Measurements from ENCODE around the gene KIAA1958.

DNA sequence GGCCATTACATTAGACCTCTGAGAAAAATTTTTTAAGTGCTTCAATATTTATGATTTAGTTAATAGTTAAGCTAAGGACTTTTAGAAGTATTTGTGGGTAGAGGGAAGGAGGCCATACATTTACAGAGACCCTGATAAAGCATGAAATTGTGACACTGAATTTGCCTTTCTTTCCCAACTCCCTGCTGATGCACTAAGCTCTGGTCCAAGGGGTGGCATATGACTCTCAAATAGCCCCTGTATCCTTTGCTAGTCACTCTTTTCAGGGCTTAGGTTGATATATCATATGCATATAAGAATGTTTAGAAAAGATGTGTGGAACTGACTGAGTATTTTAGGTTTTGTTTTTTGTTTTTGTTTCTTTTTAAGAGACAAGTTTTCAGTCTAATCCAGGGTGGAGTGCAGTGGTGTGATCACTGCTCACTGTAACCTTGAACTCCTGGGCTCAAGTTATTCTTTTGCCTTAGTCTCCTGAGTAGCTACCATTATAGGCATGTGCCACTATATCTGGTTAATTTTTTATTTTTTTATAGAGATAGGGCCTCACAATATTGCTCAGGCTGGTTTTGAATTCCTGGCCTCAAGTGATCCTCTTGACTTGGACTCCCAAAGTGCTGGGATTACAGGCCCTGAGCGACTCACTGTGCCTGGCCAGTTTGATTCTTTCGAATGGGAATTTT, 20.5 kb downstream of the KIAA1958 start:
- TF ChIP-seq EZH2 (IDR thresholded peaks at IDR 0.05; ENCODE audit: low read depth, unreplicated experiment) (no peak), JUNB (IDR thresholded peaks at IDR 0.05; ENCODE audit: unreplicated experiment) (no peak), POLR2AphosphoS5 (IDR thresholded peaks at IDR 0.05; ENCODE audit: low read depth) (no peak), CREB1 (CRISPR knock-in tag; IDR thresholded peaks at IDR 0.05; ENCODE audit: low read depth) (no peak), EZH2phosphoT487 (IDR thresholded peaks at IDR 0.05; ENCODE audit: unreplicated experiment) (no peak), STAT1 (IDR thresholded peaks at IDR 0.05; ENCODE audit: unreplicated experiment) (no peak), ZNF462 (CRISPR knock-in tag; IDR thresholded peaks at IDR 0.05) (no peak)
- TF ChIP-seq, protein P1, sequence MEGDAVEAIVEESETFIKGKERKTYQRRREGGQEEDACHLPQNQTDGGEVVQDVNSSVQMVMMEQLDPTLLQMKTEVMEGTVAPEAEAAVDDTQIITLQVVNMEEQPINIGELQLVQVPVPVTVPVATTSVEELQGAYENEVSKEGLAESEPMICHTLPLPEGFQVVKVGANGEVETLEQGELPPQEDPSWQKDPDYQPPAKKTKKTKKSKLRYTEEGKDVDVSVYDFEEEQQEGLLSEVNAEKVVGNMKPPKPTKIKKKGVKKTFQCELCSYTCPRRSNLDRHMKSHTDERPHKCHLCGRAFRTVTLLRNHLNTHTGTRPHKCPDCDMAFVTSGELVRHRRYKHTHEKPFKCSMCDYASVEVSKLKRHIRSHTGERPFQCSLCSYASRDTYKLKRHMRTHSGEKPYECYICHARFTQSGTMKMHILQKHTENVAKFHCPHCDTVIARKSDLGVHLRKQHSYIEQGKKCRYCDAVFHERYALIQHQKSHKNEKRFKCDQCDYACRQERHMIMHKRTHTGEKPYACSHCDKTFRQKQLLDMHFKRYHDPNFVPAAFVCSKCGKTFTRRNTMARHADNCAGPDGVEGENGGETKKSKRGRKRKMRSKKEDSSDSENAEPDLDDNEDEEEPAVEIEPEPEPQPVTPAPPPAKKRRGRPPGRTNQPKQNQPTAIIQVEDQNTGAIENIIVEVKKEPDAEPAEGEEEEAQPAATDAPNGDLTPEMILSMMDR (conservative IDR thresholded peaks at IDR 0.05; ENCODE audit: low read depth in 2 of 2): no peak
- TF ChIP-seq, protein P2, sequence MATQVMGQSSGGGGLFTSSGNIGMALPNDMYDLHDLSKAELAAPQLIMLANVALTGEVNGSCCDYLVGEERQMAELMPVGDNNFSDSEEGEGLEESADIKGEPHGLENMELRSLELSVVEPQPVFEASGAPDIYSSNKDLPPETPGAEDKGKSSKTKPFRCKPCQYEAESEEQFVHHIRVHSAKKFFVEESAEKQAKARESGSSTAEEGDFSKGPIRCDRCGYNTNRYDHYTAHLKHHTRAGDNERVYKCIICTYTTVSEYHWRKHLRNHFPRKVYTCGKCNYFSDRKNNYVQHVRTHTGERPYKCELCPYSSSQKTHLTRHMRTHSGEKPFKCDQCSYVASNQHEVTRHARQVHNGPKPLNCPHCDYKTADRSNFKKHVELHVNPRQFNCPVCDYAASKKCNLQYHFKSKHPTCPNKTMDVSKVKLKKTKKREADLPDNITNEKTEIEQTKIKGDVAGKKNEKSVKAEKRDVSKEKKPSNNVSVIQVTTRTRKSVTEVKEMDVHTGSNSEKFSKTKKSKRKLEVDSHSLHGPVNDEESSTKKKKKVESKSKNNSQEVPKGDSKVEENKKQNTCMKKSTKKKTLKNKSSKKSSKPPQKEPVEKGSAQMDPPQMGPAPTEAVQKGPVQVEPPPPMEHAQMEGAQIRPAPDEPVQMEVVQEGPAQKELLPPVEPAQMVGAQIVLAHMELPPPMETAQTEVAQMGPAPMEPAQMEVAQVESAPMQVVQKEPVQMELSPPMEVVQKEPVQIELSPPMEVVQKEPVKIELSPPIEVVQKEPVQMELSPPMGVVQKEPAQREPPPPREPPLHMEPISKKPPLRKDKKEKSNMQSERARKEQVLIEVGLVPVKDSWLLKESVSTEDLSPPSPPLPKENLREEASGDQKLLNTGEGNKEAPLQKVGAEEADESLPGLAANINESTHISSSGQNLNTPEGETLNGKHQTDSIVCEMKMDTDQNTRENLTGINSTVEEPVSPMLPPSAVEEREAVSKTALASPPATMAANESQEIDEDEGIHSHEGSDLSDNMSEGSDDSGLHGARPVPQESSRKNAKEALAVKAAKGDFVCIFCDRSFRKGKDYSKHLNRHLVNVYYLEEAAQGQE (IDR thresholded peaks at IDR 0.05; ENCODE audit: unreplicated experiment): no peak
